Small intestine (tissue), 7 donors: ENCODE measurements around the gene DNAH8. TPM values are rescaled to one million over a fixed set of nuclear protein-coding genes. Genes with fewer than 3 reads are reported as not detected.

Experiments
- DNase-seq, 2 donors: peaks; one replicate each; pipeline versions ENCODE4 v3.0.0 to v3.0.0-alpha.2; 2013
- FAIRE-seq: peaks from 2 replicates; lab custom pipeline; 2012; peaks lifted over from hg19 to GRCh38; lab: Jason Lieb, UNC
- H3K27ac ChIP-seq, 3 donors: one replicate each; pipeline ENCODE4 v1.5.1; 2013; ENCODE audit warnings: low read length in 2 of 3, mild to moderate bottlenecking in 2 of 3, control low read depth in 1 of 3, inconsistent platforms in 1 of 3, low read depth in 1 of 3, moderate library complexity in 1 of 3
- H3K27me3 ChIP-seq, 3 donors: one replicate each; pipeline ENCODE4 v1.6.1; 2013; ENCODE audit warnings: low read length in 3 of 3, inconsistent platforms in 1 of 3; ENCODE audit not compliant: control insufficient read depth in 3 of 3, insufficient read depth in 3 of 3
- H3K36me3 ChIP-seq, 3 donors: one replicate each; pipeline ENCODE4 v1.6.1; 2013; ENCODE audit warnings: low read length in 3 of 3, inconsistent platforms in 1 of 3, low read depth in 1 of 3, mild to moderate bottlenecking in 1 of 3, moderate library complexity in 1 of 3; ENCODE audit not compliant: control insufficient read depth in 3 of 3, insufficient read depth in 2 of 3
- H3K4me1 ChIP-seq, 3 donors: one replicate each; pipeline ENCODE4 v1.6.1; 2013; ENCODE audit warnings: low read length in 2 of 3, inconsistent platforms in 1 of 3, low read depth in 1 of 3, mild to moderate bottlenecking in 1 of 3, moderate library complexity in 1 of 3; ENCODE audit not compliant: control insufficient read depth in 3 of 3, insufficient read depth in 2 of 3
- H3K4me3 ChIP-seq, 3 donors: one replicate each; pipeline ENCODE4 v1.5.1; 2013; ENCODE audit warnings: low read length in 3 of 3, control low read depth in 1 of 3, inconsistent platforms in 1 of 3, low read depth in 1 of 3, mild to moderate bottlenecking in 1 of 3, moderate library complexity in 1 of 3
- H3K9me3 ChIP-seq, 2 donors: one replicate each; pipeline ENCODE4 v1.6.1; 2013; ENCODE audit warnings: low read depth in 1 of 2, low read length in 1 of 2; ENCODE audit not compliant: control insufficient read depth in 2 of 2, insufficient read depth in 1 of 2
- WGBS, 3 donors: extraction: QIAGEN DNeasy Blood & Tissue Kit; methylation state at CpG; one replicate each; pipeline ENCODE4 v1.1.7; 2013; 5-methylcytosine and 5-hydroxymethylcytosine counted together
- polyA plus RNA-seq, 4 donors: library from polyadenylated mRNA; stranded (reverse) in 3 of 4; unstranded in 1 of 4; fragments of 200-250 nt in 3 of 4; fragments of 120-200 nt in 1 of 4; gene quantifications; one replicate each; pipeline versions ENCODE4 v1.2.1 to v1.2.3, GENCODE V29; 2013
- donor health status: healthy with polysubstance abuse.
- donor health status: control.
- donor health status: control.
- donor health status: Bipolar disorder and iron deficiency.
- donor health status: healthy.

DNAH8 gene
- polyA plus RNA-seq, 4 donors, result under 0.01 to 0.01 (median 0.01) TPM; not detected in 1

DNA sequence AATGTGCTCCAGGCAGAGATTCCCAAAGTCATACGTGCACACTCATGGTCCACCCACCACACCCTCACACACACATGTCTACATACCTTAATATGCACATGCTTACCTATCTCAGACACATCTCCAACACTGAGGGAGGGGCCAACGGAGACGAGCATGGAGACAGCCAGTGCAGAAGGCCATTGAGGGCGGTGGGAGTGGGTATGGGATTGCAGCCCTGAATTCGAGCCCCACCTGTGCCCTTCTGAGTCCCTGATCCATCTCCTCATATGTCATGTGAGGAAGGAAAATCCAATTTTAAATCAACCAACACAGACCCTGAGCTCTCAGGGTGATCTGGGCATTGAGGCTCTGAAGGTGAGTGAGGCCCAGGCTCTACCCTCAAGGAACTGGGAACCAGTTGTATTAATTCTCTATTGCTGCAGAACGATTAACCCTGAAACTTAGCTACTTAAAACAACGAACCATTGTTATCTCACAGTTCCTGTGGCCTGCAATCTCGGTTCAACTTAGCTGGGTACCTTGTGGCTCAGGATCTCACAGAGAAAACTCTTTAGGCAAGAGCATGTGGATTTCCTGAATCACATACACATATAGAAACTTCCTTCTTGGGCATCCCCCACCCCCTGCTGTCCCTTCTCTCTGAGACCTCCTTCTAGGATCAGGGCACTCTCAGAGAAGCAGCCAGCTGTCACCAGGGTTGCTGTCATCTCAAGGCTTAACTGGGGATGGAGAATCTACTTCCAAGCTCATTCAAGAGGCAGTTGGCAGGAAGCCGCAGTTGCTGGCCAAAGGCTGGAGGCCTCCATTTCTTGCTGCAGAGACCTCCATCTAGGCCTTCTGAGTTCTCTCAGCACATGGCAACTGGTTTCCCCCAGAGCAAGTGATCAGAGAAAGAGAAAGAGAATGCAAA, 361.8 kb downstream of the DNAH8 start:
- WGBS, 3 donors, result 62 to 68% (median 67%) methylated on average over 9 of the region's 9 CpGs
- FAIRE-seq, result no peak
- no peaks in the 10 kb centered on the region for H3K9me3 ChIP-seq
- H3K27ac ChIP-seq, result no peak overlapping the region
- no peaks in the 10 kb centered on the region for H3K4me1 ChIP-seq
- H3K36me3 ChIP-seq, result no peaks in the 10 kb centered on the region
- peaks cover 0 to 3% (median 0%) of the 10 kb centered on the region in 3 donors for H3K27me3 ChIP-seq
- no peak overlapping the region for H3K4me3 ChIP-seq
- no peak for DNase-seq

DNA sequence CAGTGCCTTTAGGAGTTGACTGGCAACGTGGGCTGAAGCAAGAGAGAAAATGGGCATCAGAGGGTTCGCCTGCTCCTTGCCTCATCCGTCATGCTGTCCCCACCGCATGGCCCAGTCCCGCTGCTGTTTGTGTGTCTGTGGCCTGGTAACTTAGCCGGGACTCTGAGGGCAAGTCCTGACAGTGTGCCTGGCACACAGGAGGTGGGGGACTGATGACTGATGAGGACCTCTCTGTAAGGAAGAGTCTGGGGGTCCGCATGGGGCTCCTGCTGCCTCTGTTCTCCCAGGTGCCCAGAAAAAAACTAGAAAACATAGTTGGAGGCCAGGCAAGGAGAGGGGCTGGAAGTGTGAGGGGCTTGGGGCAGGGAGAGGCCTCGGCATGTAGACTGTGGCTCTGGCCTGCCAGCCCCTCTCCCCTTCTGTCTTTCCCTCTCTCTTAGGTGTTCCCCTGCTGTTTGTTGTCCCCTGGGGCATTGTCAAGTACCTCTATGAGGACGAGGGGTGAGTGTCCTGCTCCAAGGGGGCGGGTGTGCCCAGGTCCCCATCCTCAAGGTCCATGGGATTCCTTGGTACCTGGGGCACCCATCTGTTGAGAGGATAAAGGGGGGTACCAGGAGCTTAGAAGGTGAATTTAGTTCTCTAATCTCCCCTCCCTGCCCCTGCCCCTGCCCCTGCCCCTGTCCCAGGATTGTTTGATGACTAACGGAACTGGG, 362.9 kb downstream of the DNAH8 start:
- Histone ChIP-seq H3K27ac (no peak overlapping the region), H3K9me3 (no peaks in the 10 kb centered on the region), H3K27me3 (peaks cover 0 to 3% (median 0%) of the 10 kb centered on the region in 3 donors), H3K36me3 (no peaks in the 10 kb centered on the region), H3K4me3 (no peak overlapping the region), H3K4me1 (no peaks in the 10 kb centered on the region)
- no peak for DNase-seq
- FAIRE-seq, result no peak
- 83 to 89% (median 88%) methylated on average over 11 of the region's 11 CpGs for WGBS, 3 donors

DNA sequence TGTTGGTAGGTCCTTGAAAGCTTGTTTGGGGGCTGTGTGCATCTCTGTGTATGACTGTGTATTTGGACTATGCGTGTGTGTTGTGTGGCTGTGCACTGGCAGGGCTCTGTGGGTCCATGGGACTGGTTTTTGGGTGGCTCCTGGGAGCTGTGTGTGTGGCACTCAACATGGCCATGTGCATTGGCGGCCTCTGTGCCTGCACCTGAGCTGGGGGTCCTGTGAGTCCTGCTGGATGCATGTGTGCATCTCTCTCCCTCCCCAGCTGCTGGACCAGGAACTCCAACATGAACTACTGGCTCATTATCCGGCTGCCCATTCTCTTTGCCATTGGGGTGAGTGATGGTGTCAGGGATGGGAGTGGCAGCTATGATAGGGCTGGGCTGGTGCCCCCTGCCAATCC, 363.6 kb downstream of the DNAH8 start:
- Histone ChIP-seq H3K4me1 (no peaks in the 10 kb centered on the region), H3K9me3 (no peaks in the 10 kb centered on the region), H3K27ac (no peak overlapping the region), H3K27me3 (peaks cover 0 to 3% (median 0%) of the 10 kb centered on the region in 3 donors), H3K36me3 (no peaks in the 10 kb centered on the region), H3K4me3 (no peak overlapping the region)
- no peak for DNase-seq
- 72 to 87% (median 84%) methylated on average over 3 of the region's 3 CpGs for WGBS, 3 donors
- FAIRE-seq, result no peak

DNA sequence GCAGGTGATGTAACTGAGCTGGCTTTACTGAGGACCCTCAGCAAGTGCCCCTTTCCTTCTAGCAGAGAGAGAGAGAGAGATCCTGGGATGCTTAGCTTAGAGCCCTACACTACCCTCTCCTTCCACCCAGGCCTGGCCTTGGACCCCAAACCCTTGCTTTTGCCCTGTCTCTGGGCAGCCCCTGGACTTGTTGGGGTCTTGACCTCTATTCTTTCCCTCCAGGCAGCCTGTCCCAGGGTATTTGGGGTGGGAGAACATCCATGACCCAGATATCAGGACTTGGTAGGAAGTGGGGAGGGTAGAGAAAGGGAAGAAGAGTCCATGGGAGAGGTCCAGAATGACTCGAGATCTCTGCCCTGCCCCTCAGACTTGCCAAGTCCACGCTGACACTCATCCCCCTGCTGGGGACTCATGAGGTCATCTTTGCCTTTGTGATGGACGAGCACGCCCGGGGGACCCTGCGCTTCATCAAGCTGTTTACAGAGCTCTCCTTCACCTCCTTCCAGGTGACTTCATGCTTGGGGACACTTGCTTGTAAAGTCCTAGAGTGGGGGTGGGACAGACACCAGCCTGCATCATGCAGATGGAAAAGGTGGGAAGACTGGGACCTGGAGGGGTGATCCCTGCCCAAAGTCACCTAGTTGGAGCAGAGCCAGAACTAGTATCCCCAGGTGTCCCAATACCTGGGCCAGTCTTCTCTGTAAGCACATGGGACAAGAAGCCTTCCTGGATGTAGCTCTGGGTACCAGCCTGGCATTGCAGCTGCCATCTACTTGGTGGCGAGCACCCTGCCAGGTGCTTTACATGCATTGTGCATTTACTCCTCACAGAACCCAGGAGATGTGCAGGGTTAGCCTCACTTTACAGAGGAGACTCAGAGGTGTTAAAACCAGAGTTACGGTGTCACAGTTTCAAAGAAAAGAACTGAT, 364.4 kb downstream of the DNAH8 start:
- Histone ChIP-seq H3K36me3 (no peaks in the 10 kb centered on the region), H3K27ac (no peak overlapping the region), H3K27me3 (peaks cover 0 to 3% (median 0%) of the 10 kb centered on the region in 3 donors), H3K4me1 (no peaks in the 10 kb centered on the region), H3K4me3 (no peak overlapping the region), H3K9me3 (no peaks in the 10 kb centered on the region)
- FAIRE-seq, result no peak
- no peak for DNase-seq
- 81 to 94% (median 84%) methylated on average over 8 of the region's 8 CpGs for WGBS, 3 donors

Other genes with a start within 250 kb of the DNAH8 start
- gene BTBD9, start 75.4 kb upstream of the DNAH8 start, polyA plus RNA-seq, result 10 to 100 TPM in 1 of 4 donors, 1 to 10 TPM in 3; 5.1 to 10.2 (median 6.7) TPM
- gene GLO1, start 12.2 kb upstream of the DNAH8 start, polyA plus RNA-seq, result 100 to 1,000 TPM in 2 of 4 donors, 10 to 100 TPM in 2; 71.8 to 313 (median 133) TPM